ENCODE measurements around the gene HS3ST6. TPM values are rescaled to one million over a fixed set of nuclear protein-coding genes. Genes with fewer than 3 reads are reported as not detected.

Gene HS3ST6
- total RNA-seq, 1 donor from 2014 or later = 1.3 TPM

- Mint-ChIP-seq H3K9me3 (no peaks in the 10 kb centered on the region), H3K4me3 (no peak overlapping the region), H3K4me1 (ENCODE audit: unreplicated experiment) (peaks cover 4% of the 10 kb centered on the region), H3K27ac (no peak overlapping the region), H3K36me3 (no peaks in the 10 kb centered on the region), H3K27me3 (peaks cover 5% of the 10 kb centered on the region)
- DNase-seq (ENCODE audit: extremely low spot score, unreplicated experiment) = no peak
- no peak for TF ChIP-seq CTCF (conservative IDR thresholded peaks at IDR 0.05)
Measured at GRCh38 chr16:1930338-1930720, 12.1 kb upstream of the HS3ST6 start.

- H3K4me3 Mint-ChIP-seq = no peak overlapping the region
- peak; percentile 98 for DNase-seq (ENCODE audit: extremely low spot score, unreplicated experiment)
- no peaks in the 10 kb centered on the region for H3K9me3 Mint-ChIP-seq
Measured at GRCh38 chr16:1929578-1930337, 11.5 kb upstream of the HS3ST6 start.

GRCh38 chr16:1929105-1929504 lies 10.9 kb upstream of the HS3ST6 start:
- H3K27ac Mint-ChIP-seq = peak overlapping the region; percentile 48
- TF ChIP-seq CTCF (conservative IDR thresholded peaks at IDR 0.05) = no peak
- H3K4me1 Mint-ChIP-seq (ENCODE audit: unreplicated experiment) = peaks cover 4% of the 10 kb centered on the region
- no peak for DNase-seq (ENCODE audit: extremely low spot score, unreplicated experiment)
- H3K27me3 Mint-ChIP-seq = peaks cover 12% of the 10 kb centered on the region
- H3K9me3 Mint-ChIP-seq = no peaks in the 10 kb centered on the region
- H3K36me3 Mint-ChIP-seq = no peaks in the 10 kb centered on the region
- H3K4me3 Mint-ChIP-seq = peak overlapping the region; percentile 81

More at GRCh38 chr16:1929578-1930337, 11.5 kb upstream of the HS3ST6 start:
- peak; percentile 97 for TF ChIP-seq CTCF (conservative IDR thresholded peaks at IDR 0.05)
- no peak overlapping the region for H3K27ac Mint-ChIP-seq
- no peaks in the 10 kb centered on the region for H3K36me3 Mint-ChIP-seq
- H3K4me1 Mint-ChIP-seq (ENCODE audit: unreplicated experiment) = peaks cover 4% of the 10 kb centered on the region
- peaks cover 7% of the 10 kb centered on the region for H3K27me3 Mint-ChIP-seq

DNA sequence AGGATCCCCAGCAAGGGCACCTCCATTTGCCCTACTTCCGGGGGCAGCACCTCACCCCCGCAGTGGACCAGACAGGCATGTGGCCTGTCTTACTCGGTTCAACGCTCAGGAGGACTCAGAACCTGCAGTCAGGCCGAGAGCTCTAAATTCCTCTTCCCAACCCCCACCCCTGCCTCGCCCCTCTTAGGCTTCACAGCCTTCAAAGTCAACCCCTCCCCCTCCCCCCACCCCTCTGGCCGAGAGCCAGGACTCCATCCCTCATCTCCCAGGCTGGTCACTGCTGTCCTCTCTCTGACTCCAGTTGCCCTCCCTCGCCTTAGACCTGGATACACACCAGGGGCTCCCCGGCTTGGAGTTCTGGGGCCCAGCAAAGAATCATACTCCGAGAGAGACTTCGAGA lies 8.1 kb upstream of the HS3ST6 start:
- Mint-ChIP-seq H3K36me3 (no peaks in the 10 kb centered on the region), H3K4me3 (no peak overlapping the region), H3K27me3 (peaks cover 33% of the 10 kb centered on the region), H3K4me1 (ENCODE audit: unreplicated experiment) (peaks cover 5% of the 10 kb centered on the region), H3K27ac (no peak overlapping the region), H3K9me3 (no peaks in the 10 kb centered on the region)
- no peak for DNase-seq (ENCODE audit: extremely low spot score, unreplicated experiment)
- TF ChIP-seq CTCF (conservative IDR thresholded peaks at IDR 0.05) = no peak

- peaks cover 47% of the 10 kb centered on the region for H3K27me3 Mint-ChIP-seq
- no peaks in the 10 kb centered on the region for H3K9me3 Mint-ChIP-seq
- no peak for TF ChIP-seq CTCF (conservative IDR thresholded peaks at IDR 0.05)
- peaks cover 11% of the 10 kb centered on the region for H3K4me1 Mint-ChIP-seq (ENCODE audit: unreplicated experiment)
- H3K27ac Mint-ChIP-seq = no peak overlapping the region
- DNase-seq (ENCODE audit: extremely low spot score, unreplicated experiment) = no peak
- no peak overlapping the region for H3K4me3 Mint-ChIP-seq
- no peaks in the 10 kb centered on the region for H3K36me3 Mint-ChIP-seq
Measured at GRCh38 chr16:1924095-1924494, 5.9 kb upstream of the HS3ST6 start.
